ENCODE measurements around the gene TMCO4. TPM values are rescaled to one million over a fixed set of nuclear protein-coding genes. Genes with fewer than 3 reads are reported as not detected.
A peak's percentile ranks its signal among the peaks of the same experiment; 100 is the strongest.

The TMCO4 gene
- total and polyA plus RNA-seq, 4 experiments from 2014 or later: 14.9 to 32.7 (median 22.7) TPM

- POLR2A ChIA-PET (ENCODE audit: partially characterized antibody): no interaction called here
- Mint-ChIP-seq H3K36me3 (peaks cover 65 to 68% of the 10 kb centered on the region in 2 donors), H3K4me3 (no peak overlapping the region), H3K4me1 (no peaks in the 10 kb centered on the region), H3K27me3 (no peaks in the 10 kb centered on the region), H3K27ac (no peak overlapping the region), H3K9me3 (peaks cover 0 to 9% (median 2%) of the 10 kb centered on the region in 8 donors)
- Histone ChIP-seq H3K27ac (ENCODE audit: low read depth, low read length) (no peak overlapping the region), H3K36me3 (ENCODE audit: insufficient read depth, low read length) (peaks cover 13% of the 10 kb centered on the region), H3K9me3 (ENCODE audit: control insufficient read depth in 1 of 2, low read length in 2 of 2) (peaks cover 0 to 9% of the 10 kb centered on the region in 2 donors), H3K27me3 (ENCODE audit: insufficient read depth, low read length) (no peaks in the 10 kb centered on the region), H3K4me3 (ENCODE audit: low read length in 2 of 2) (no peak overlapping the region), H3K4me1 (ENCODE audit: insufficient read depth, low read length) (no peaks in the 10 kb centered on the region)
- DNase-seq: no peak
- intact Hi-C loops (cut with micrococcal nuclease): no loop called here
- CTCF ChIA-PET (ENCODE audit: partially characterized antibody): interaction anchor here (2.7 kb wide), 1 partner anchor 15 kb away, joined by 14 read pairs; no protein-coding TSS in a partner anchor
These were observed 69.5 kb downstream of the TMCO4 start for GRCh38 chr1:19730232-19730631.

- ChIA-PET CTCF (ENCODE audit: partially characterized antibody) (interaction anchor here (0.6 to 1.6 kb wide), 3 partner anchors 13 to 69 kb away, joined by 3 to 4 read pairs (median 3); no protein-coding TSS in a partner anchor), POLR2A (ENCODE audit: partially characterized antibody) (no interaction called here)
- Histone ChIP-seq H3K36me3 (ENCODE audit: insufficient read depth, low read length) (peaks cover 13% of the 10 kb centered on the region), H3K4me1 (ENCODE audit: insufficient read depth, low read length) (no peaks in the 10 kb centered on the region), H3K4me3 (ENCODE audit: low read length in 2 of 2) (no peak overlapping the region), H3K9me3 (ENCODE audit: control insufficient read depth in 1 of 2, low read length in 2 of 2) (peaks cover 0 to 9% of the 10 kb centered on the region in 2 donors), H3K27ac (ENCODE audit: low read depth, low read length) (no peak overlapping the region), H3K27me3 (ENCODE audit: insufficient read depth, low read length) (no peaks in the 10 kb centered on the region)
- DNase-seq: no peak
- peaks cover 56 to 67% of the 10 kb centered on the region in 2 donors for H3K36me3 Mint-ChIP-seq
- intact Hi-C loops (cut with micrococcal nuclease): no loop called here
- no peak overlapping the region for H3K4me3 Mint-ChIP-seq
- no peaks in the 10 kb centered on the region for H3K27me3 Mint-ChIP-seq
- no peak overlapping the region for H3K27ac Mint-ChIP-seq
- no peaks in the 10 kb centered on the region for H3K4me1 Mint-ChIP-seq
- H3K9me3 Mint-ChIP-seq: peaks cover 0 to 9% (median 2%) of the 10 kb centered on the region in 8 donors
These were observed 71.1 kb downstream of the TMCO4 start for GRCh38 chr1:19728413-19729145.

- intact Hi-C loops (cut with micrococcal nuclease): no loop called here
- H3K4me3 Mint-ChIP-seq: no peak overlapping the region
These were observed 74.1 kb downstream of the TMCO4 start for GRCh38 chr1:19725606-19726005.

GRCh38 chr1:19723874-19724273 lies 75.8 kb downstream of the TMCO4 start:
- Histone ChIP-seq H3K27ac (ENCODE audit: low read depth, low read length) (no peak overlapping the region), H3K36me3 (ENCODE audit: insufficient read depth, low read length) (peaks cover 11% of the 10 kb centered on the region), H3K27me3 (ENCODE audit: insufficient read depth, low read length) (no peaks in the 10 kb centered on the region), H3K4me3 (ENCODE audit: low read length in 2 of 2) (no peak overlapping the region), H3K9me3 (ENCODE audit: control insufficient read depth in 1 of 2, low read length in 2 of 2) (no peaks in the 10 kb centered on the region), H3K4me1 (ENCODE audit: insufficient read depth, low read length) (no peaks in the 10 kb centered on the region)
- POLR2A ChIA-PET (ENCODE audit: partially characterized antibody): no interaction called here
- Mint-ChIP-seq H3K4me1 (peaks cover 0 to 4% (median 0%) of the 10 kb centered on the region in 4 donors), H3K27ac (no peak overlapping the region), H3K4me3 (no peak overlapping the region), H3K9me3 (no peaks in the 10 kb centered on the region), H3K36me3 (peaks cover 24 to 46% of the 10 kb centered on the region in 2 donors), H3K27me3 (no peaks in the 10 kb centered on the region)
- no peak for DNase-seq
- CTCF ChIA-PET (ENCODE audit: partially characterized antibody): interaction anchor here (1.6 kb wide), 1 partner anchor 14 kb away, joined by 3 read pairs; no protein-coding TSS in a partner anchor
- intact Hi-C loops (cut with micrococcal nuclease): no loop called here

More at GRCh38 chr1:19725606-19726005, 74.1 kb downstream of the TMCO4 start:
- Mint-ChIP-seq H3K27ac (peak overlapping the region in 1 of 7 donors; percentile 17), H3K36me3 (peaks cover 31 to 53% of the 10 kb centered on the region in 2 donors), H3K9me3 (peaks cover 0 to 4% (median 0%) of the 10 kb centered on the region in 8 donors), H3K4me1 (peaks cover 0 to 4% (median 0%) of the 10 kb centered on the region in 4 donors), H3K27me3 (no peaks in the 10 kb centered on the region)
- Histone ChIP-seq H3K27ac (ENCODE audit: low read depth, low read length) (no peak overlapping the region), H3K9me3 (ENCODE audit: control insufficient read depth in 1 of 2, low read length in 2 of 2) (peaks cover 0 to 6% of the 10 kb centered on the region in 2 donors), H3K27me3 (ENCODE audit: insufficient read depth, low read length) (no peaks in the 10 kb centered on the region), H3K36me3 (ENCODE audit: insufficient read depth, low read length) (peaks cover 18% of the 10 kb centered on the region), H3K4me1 (ENCODE audit: insufficient read depth, low read length) (no peaks in the 10 kb centered on the region), H3K4me3 (ENCODE audit: low read length in 2 of 2) (no peak overlapping the region)
- ChIA-PET POLR2A (ENCODE audit: partially characterized antibody) (interaction anchor here (1.2 kb wide), 1 partner anchor 11 kb away, joined by 3 read pairs; no protein-coding TSS in a partner anchor), CTCF (ENCODE audit: partially characterized antibody) (interaction anchor here (2.0 kb wide), 1 partner anchor 10 kb away, joined by 5 read pairs; no protein-coding TSS in a partner anchor)
- DNase-seq: no peak

GRCh38 chr1:19720973-19721372 lies 78.7 kb downstream of the TMCO4 start:
- Histone ChIP-seq H3K36me3 (ENCODE audit: insufficient read depth, low read length) (peaks cover 10% of the 10 kb centered on the region), H3K4me3 (ENCODE audit: low read length in 2 of 2) (no peak overlapping the region), H3K9me3 (ENCODE audit: control insufficient read depth in 1 of 2, low read length in 2 of 2) (no peaks in the 10 kb centered on the region), H3K27ac (ENCODE audit: low read depth, low read length) (no peak overlapping the region), H3K4me1 (ENCODE audit: insufficient read depth, low read length) (no peaks in the 10 kb centered on the region), H3K27me3 (ENCODE audit: insufficient read depth, low read length) (no peaks in the 10 kb centered on the region)
- DNase-seq: no peak
- Mint-ChIP-seq H3K27ac (peak overlapping the region in 2 of 7 donors; percentile 57 to 73), H3K27me3 (no peaks in the 10 kb centered on the region), H3K4me3 (no peak overlapping the region), H3K9me3 (no peaks in the 10 kb centered on the region), H3K36me3 (peaks cover 14 to 31% of the 10 kb centered on the region in 2 donors), H3K4me1 (peaks cover 0 to 4% (median 0%) of the 10 kb centered on the region in 4 donors)
- POLR2A ChIA-PET (ENCODE audit: partially characterized antibody): no interaction called here
- CTCF ChIA-PET (ENCODE audit: partially characterized antibody): no interaction called here
- intact Hi-C loops (cut with micrococcal nuclease): no loop called here

- Mint-ChIP-seq H3K27ac (no peak overlapping the region), H3K9me3 (no peaks in the 10 kb centered on the region), H3K27me3 (no peaks in the 10 kb centered on the region), H3K4me3 (no peak overlapping the region), H3K4me1 (peaks cover 3 to 10% (median 6%) of the 10 kb centered on the region in 4 donors), H3K36me3 (peaks cover 9 to 33% of the 10 kb centered on the region in 2 donors)
- no peak overlapping the region for H3K27ac ChIP-seq (ENCODE audit: low read depth, low read length)
- no peak overlapping the region for H3K4me3 ChIP-seq (ENCODE audit: low read length in 2 of 2)
- peaks cover 4% of the 10 kb centered on the region for H3K36me3 ChIP-seq (ENCODE audit: insufficient read depth, low read length)
- H3K4me1 ChIP-seq (ENCODE audit: insufficient read depth, low read length): peaks cover 4% of the 10 kb centered on the region
- DNase-seq: no peak
- no peaks in the 10 kb centered on the region for H3K27me3 ChIP-seq (ENCODE audit: insufficient read depth, low read length)
- intact Hi-C loops (cut with micrococcal nuclease): no loop called here
- ChIA-PET POLR2A (ENCODE audit: partially characterized antibody) (no interaction called here), CTCF (ENCODE audit: partially characterized antibody) (no interaction called here)
- H3K9me3 ChIP-seq (ENCODE audit: control insufficient read depth in 1 of 2, low read length in 2 of 2): no peaks in the 10 kb centered on the region
These were observed 79.5 kb downstream of the TMCO4 start for GRCh38 chr1:19720174-19720573.

- Histone ChIP-seq H3K36me3 (ENCODE audit: insufficient read depth, low read length) (no peaks in the 10 kb centered on the region), H3K9me3 (ENCODE audit: control insufficient read depth in 1 of 2, low read length in 2 of 2) (no peaks in the 10 kb centered on the region), H3K27ac (ENCODE audit: low read depth, low read length) (no peak overlapping the region), H3K4me1 (ENCODE audit: insufficient read depth, low read length) (peaks cover 4% of the 10 kb centered on the region), H3K27me3 (ENCODE audit: insufficient read depth, low read length) (no peaks in the 10 kb centered on the region), H3K4me3 (ENCODE audit: low read length in 2 of 2) (no peak overlapping the region)
- POLR2A ChIA-PET (ENCODE audit: partially characterized antibody): no interaction called here
- Mint-ChIP-seq H3K36me3 (peaks cover 19 to 20% of the 10 kb centered on the region in 2 donors), H3K9me3 (no peaks in the 10 kb centered on the region), H3K27me3 (no peaks in the 10 kb centered on the region), H3K27ac (no peak overlapping the region), H3K4me3 (no peak overlapping the region), H3K4me1 (peaks cover 3 to 10% (median 6%) of the 10 kb centered on the region in 4 donors)
- DNase-seq: no peak
- intact Hi-C loops (cut with micrococcal nuclease): no loop called here
- CTCF ChIA-PET (ENCODE audit: partially characterized antibody): interaction anchor here (1.5 kb wide), 1 partner anchor 12 kb away, joined by 3 read pairs; no protein-coding TSS in a partner anchor
These were observed 82.2 kb downstream of the TMCO4 start for GRCh38 chr1:19717467-19717866.
